Mesendoderm (in vitro differentiated cells): ENCODE results near the gene POLR2L.

Source experiments
- DNase-seq: peaks from one replicate; pipeline ENCODE4 v3.0.0; 2013
- H2AK5ac ChIP-seq: 2 replicates; pipeline ENCODE4 v1.6.1; 2013; ENCODE audit warnings: low read length, inconsistent platforms
- H2BK120ac ChIP-seq: 2 replicates; pipeline ENCODE4 v1.6.1; 2013; ENCODE audit warnings: low read depth, mild to moderate bottlenecking, low read length, moderate library complexity, mixed read lengths
- H2BK15ac ChIP-seq: replicated peaks from 2 replicates; pipeline ENCODE4 v1.6.1; 2013; ENCODE audit warnings: low read depth, mild to moderate bottlenecking, moderate library complexity
- H2BK5ac ChIP-seq: 2 replicates; pipeline ENCODE4 v1.6.1; 2013; ENCODE audit warnings: low read length, inconsistent platforms
- H3K18ac ChIP-seq: 2 replicates; pipeline ENCODE4 v1.6.1; 2013; ENCODE audit warnings: mild to moderate bottlenecking, low read length, mixed read lengths
- H3K23ac ChIP-seq: one replicate; pipeline ENCODE4 v1.6.1; 2013; ENCODE audit warnings: low read length
- H3K27ac ChIP-seq: 2 replicates; pipeline ENCODE4 v1.5.1; 2013; ENCODE audit warnings: low read depth, mild to moderate bottlenecking, inconsistent platforms, low read length, moderate library complexity
- H3K27me3 ChIP-seq: 2 replicates; pipeline ENCODE4 v1.6.1; 2013; ENCODE audit warnings: low read length, control low read depth, mild to moderate bottlenecking, inconsistent platforms; ENCODE audit not compliant: insufficient read depth, poor library complexity
- H3K36me3 ChIP-seq: 2 replicates; pipeline ENCODE4 v1.6.1; 2013; ENCODE audit warnings: low read length, inconsistent platforms; ENCODE audit not compliant: control insufficient read depth, insufficient read depth
- H3K4ac ChIP-seq: one replicate; pipeline ENCODE4 v1.6.1; 2013; ENCODE audit warnings: low read depth, mild to moderate bottlenecking, low read length, moderate library complexity
- H3K4me1 ChIP-seq: 2 replicates; pipeline ENCODE4 v1.6.1; 2013; ENCODE audit warnings: low read depth, low read length, inconsistent platforms; ENCODE audit not compliant: control insufficient read depth
- H3K4me2 ChIP-seq: 2 replicates; pipeline ENCODE4 v1.6.1; 2013; ENCODE audit warnings: low read length
- H3K4me3 ChIP-seq: 2 replicates; pipeline ENCODE4 v1.5.1; 2013; ENCODE audit warnings: mild to moderate bottlenecking, low read length
- H3K56ac ChIP-seq: one replicate; pipeline ENCODE4 v1.6.1; 2013; ENCODE audit warnings: low read length
- H3K79me1 ChIP-seq: 2 replicates; pipeline ENCODE4 v1.6.1; 2013; ENCODE audit warnings: low read length, inconsistent platforms
- H3K79me2 ChIP-seq: 2 replicates; pipeline ENCODE4 v1.6.1; 2013; ENCODE audit warnings: mild to moderate bottlenecking, low read length; ENCODE audit not compliant: control insufficient read depth, insufficient read depth
- H3K9ac ChIP-seq: 2 replicates; pipeline ENCODE4 v1.6.1; 2013; ENCODE audit warnings: low read length, inconsistent platforms
- H4K5ac ChIP-seq: one replicate; pipeline ENCODE4 v1.6.1; 2013; ENCODE audit warnings: low read length
- H4K8ac ChIP-seq: one replicate; pipeline ENCODE4 v1.6.1; 2013; ENCODE audit warnings: low read depth, mild to moderate bottlenecking, control low read depth, low read length, moderate library complexity
- WGBS: extraction: QIAGEN DNeasy Blood & Tissue Kit; methylation state at CpG from one replicate; pipeline ENCODE4 v1.1.7; 2013; ENCODE audit warnings: low lambda C conversion rate, missing lambda C conversion rate; ENCODE audit not compliant: insufficient coverage; ENCODE audit errors: extremely low coverage; 5-methylcytosine and 5-hydroxymethylcytosine counted together

POLR2L gene

DNA sequence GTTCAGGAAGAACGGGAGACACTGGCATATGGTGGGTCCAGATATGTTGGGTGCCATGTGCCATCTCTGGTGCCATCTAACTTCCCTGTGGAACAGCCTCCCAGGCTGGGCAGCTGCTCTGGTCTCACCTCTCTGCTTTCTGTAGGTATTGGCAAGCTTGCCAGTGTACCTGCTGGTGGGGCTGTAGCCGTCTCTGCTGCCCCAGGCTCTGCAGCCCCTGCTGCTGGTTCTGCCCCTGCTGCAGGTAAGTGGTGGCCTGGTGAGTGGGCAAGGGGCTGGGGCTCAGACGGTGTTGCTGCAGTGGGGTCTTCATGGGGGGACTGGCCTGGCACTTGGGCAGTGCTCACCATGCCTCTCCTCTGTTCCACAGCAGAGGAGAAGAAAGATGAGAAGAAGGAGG lies 29.9 kb downstream of the POLR2L start:
- peaks cover 19% of the 10 kb centered on the region for H3K79me1 ChIP-seq
- H4K5ac ChIP-seq = no peak overlapping the region
- H3K4me2 ChIP-seq = no peak overlapping the region
- H2BK5ac ChIP-seq = no peak overlapping the region
- H3K4me1 ChIP-seq = peaks cover 3% of the 10 kb centered on the region
- H3K4ac ChIP-seq = no peak overlapping the region
- no CpG with 5 or more reads among the region's 3 CpGs for WGBS
- no peak overlapping the region for H2BK15ac ChIP-seq
- no peak for DNase-seq
- H3K27me3 ChIP-seq = no peaks in the 10 kb centered on the region
- H3K56ac ChIP-seq = peak overlapping the region; percentile 42
- H3K4me3 ChIP-seq = no peak overlapping the region
- H3K27ac ChIP-seq = no peak overlapping the region
- peak overlapping the region; percentile 99 for H3K9ac ChIP-seq
- no peak overlapping the region for H4K8ac ChIP-seq
- no peak overlapping the region for H2AK5ac ChIP-seq
- peaks cover 33% of the 10 kb centered on the region for H3K79me2 ChIP-seq
- H2BK120ac ChIP-seq = no peak overlapping the region
- no peak overlapping the region for H3K18ac ChIP-seq
- H3K23ac ChIP-seq = no peak overlapping the region
- peaks cover 19% of the 10 kb centered on the region for H3K36me3 ChIP-seq

- H3K27ac ChIP-seq = no peak overlapping the region
- no peak overlapping the region for H2BK15ac ChIP-seq
- H3K9ac ChIP-seq = peak overlapping the region; percentile 99
- no peaks in the 10 kb centered on the region for H3K27me3 ChIP-seq
- no peak overlapping the region for H2AK5ac ChIP-seq
- H4K8ac ChIP-seq = no peak overlapping the region
- no CpG with 5 or more reads among the region's 14 CpGs for WGBS
- peaks cover 33% of the 10 kb centered on the region for H3K79me2 ChIP-seq
- peaks cover 19% of the 10 kb centered on the region for H3K79me1 ChIP-seq
- peak overlapping the region; percentile 98 for H3K4me3 ChIP-seq
- peaks cover 19% of the 10 kb centered on the region for H3K36me3 ChIP-seq
- H3K56ac ChIP-seq = peak overlapping the region; percentile 100
- H2BK5ac ChIP-seq = no peak overlapping the region
- H2BK120ac ChIP-seq = no peak overlapping the region
- no peak overlapping the region for H3K18ac ChIP-seq
- H4K5ac ChIP-seq = no peak overlapping the region
- H3K4me2 ChIP-seq = peak overlapping the region; percentile 78
- peak; percentile 47 for DNase-seq
- no peak overlapping the region for H3K4ac ChIP-seq
- H3K4me1 ChIP-seq = peaks cover 3% of the 10 kb centered on the region
- no peak overlapping the region for H3K23ac ChIP-seq
Observed at GRCh38 chr11:811446-812245, 30.7 kb downstream of the POLR2L start.

DNA sequence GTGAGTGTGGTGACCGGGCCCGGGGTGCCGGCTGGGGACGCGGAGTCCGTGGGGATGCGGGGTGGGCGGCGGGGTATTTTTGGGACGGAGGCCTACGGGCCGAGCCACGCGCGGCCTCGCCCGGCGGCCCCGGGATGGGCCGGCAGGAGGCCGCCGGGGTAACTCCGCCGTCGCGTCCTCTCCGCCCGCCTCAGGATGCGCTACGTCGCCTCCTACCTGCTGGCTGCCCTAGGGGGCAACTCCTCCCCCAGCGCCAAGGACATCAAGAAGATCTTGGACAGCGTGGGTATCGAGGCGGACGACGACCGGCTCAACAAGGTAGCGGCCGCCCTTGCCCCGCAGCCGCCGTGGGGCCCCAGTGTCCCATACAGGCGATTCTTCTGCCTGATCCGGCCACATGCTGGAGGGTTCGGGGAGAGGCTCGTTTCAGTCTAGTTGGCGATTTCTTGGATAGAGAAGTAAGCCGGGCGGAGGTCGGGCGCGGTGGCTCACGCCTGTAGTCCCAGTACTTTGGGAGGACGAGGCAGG lies 32.2 kb downstream of the POLR2L start:
- Histone ChIP-seq H3K23ac (no peak overlapping the region), H3K4ac (peak overlapping the region; percentile 66), H3K4me2 (peak overlapping the region; percentile 78), H4K8ac (no peak overlapping the region), H3K4me1 (peaks cover 3% of the 10 kb centered on the region), H3K27ac (peak overlapping the region; percentile 29), H3K9ac (peak overlapping the region; percentile 99), H2BK120ac (no peak overlapping the region), H3K79me2 (peaks cover 33% of the 10 kb centered on the region), H3K36me3 (peaks cover 19% of the 10 kb centered on the region), H3K18ac (peak overlapping the region; percentile 8), H2BK15ac (no peak overlapping the region), H3K27me3 (no peaks in the 10 kb centered on the region), H3K79me1 (peaks cover 19% of the 10 kb centered on the region), H2AK5ac (peak overlapping the region; percentile 51), H4K5ac (no peak overlapping the region), H2BK5ac (no peak overlapping the region), H3K56ac (peak overlapping the region; percentile 100), H3K4me3 (peak overlapping the region; percentile 98)
- no peak for DNase-seq
- no CpG with 5 or more reads among the region's 55 CpGs for WGBS

DNA sequence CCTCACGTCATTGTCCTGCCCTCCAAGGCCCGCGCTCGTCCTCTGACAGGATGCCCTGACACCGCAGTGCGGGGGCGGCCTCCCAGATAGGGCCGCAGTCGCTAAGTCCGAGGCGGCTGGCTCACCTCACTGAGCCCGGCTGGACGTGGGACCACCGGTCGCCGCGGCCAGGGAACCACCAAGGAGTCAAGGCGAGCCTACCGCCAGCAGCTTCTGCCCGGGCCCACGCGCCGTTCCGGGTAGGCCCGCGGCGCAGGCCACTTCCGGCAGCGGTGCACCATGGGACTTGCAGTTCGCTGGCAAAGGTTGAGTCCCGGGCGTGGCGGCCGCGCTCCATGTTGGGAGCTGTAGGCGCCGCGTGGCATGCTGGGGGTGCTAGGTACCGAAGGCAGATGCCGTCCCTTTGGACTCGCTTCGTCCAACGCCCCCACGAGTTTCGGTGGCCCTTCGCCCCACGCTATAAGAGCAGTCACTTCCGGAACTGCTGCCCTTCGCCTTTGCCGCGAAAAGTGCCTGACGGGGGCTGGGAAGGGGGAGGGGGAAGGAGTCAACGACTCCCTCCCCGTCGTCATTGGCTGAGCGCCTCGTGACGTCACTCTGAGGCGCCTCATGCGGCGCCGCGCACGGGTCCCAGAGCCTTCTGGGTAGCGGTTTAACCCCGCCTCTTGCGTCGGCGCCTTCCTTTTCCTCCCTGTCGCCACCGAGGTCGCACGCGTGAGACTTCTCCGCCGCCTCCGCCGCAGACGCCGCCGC lies 32.9 kb downstream of the POLR2L start, which contains the start of gene RPLP2:
Gene RPLP2, plus strand, starts transcription at position 681 of the 753 bp plus-strand sequence. CDS start 268 bp downstream, outside the sequence.
- H2BK15ac ChIP-seq = no peak within 1 kb of the TSS
- H3K4me1 ChIP-seq = peaks cover 5% of the 10 kb centered on the region
- peaks cover 19% of the 10 kb centered on the region for H3K36me3 ChIP-seq
- no peak within 1 kb of the TSS for H4K8ac ChIP-seq
- peak within 1 kb of the TSS; percentile 78 for H3K4me2 ChIP-seq
- H4K5ac ChIP-seq = peak within 1 kb of the TSS; percentile 59
- peak within 1 kb of the TSS; percentile 98 for H3K4me3 ChIP-seq
- peak within 1 kb of the TSS; percentile 90 for H3K23ac ChIP-seq
- H2AK5ac ChIP-seq = peak within 1 kb of the TSS; percentile 90
- peak; percentile 98 for DNase-seq
- WGBS = no CpG with 5 or more reads among the region's 81 CpGs
- H3K9ac ChIP-seq = peak within 1 kb of the TSS; percentile 99
- peaks cover 19% of the 10 kb centered on the region for H3K79me1 ChIP-seq
- H3K27ac ChIP-seq = peak within 1 kb of the TSS; percentile 89
- H3K27me3 ChIP-seq = no peaks in the 10 kb centered on the region
- peak within 1 kb of the TSS; percentile 73 for H3K4ac ChIP-seq
- no peak within 1 kb of the TSS for H2BK120ac ChIP-seq
- peak within 1 kb of the TSS; percentile 100 for H2BK5ac ChIP-seq
- H3K79me2 ChIP-seq = peaks cover 33% of the 10 kb centered on the region
- peak within 1 kb of the TSS; percentile 100 for H3K56ac ChIP-seq
- H3K18ac ChIP-seq = peak within 1 kb of the TSS; percentile 43

DNA sequence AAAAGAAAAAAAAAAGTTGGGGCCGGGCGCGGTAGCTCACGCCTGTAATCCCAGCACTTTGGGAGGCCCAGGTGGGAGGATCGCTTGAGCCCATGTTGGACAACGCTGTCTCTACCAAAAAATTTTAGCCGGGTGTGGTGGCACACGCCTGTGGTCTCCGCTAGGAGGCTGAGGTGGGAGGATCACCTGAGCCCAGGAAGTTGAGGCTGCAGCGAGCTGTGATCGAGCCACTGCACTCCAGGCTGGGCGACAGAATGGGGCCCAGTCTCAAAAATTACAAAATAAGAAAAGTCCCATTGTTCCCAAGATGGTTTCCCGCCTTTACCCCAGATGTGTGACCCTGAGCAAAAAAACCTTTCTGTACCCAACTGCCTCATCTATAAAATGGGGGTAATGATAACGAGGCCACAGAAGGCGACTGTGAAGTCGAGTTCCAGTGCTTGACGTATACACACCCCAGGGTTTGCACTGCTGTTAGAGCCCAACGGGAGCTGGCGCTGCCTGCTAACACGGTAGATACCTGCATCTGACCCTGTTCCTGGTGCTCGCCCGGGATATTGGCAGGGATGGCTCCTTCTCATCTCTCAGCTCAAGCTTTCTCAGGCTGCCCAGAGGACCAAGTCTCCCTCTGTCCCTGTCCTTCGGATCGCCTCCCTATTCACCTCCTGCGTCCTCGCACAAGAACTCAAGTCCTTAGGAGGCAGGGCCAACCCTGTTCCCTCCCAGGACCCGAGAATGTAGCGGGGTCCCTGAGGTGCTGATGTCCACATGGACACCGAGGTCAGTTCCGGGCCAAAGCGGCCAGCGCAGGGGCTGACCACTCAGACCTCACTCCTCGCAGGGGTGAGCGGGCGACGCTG lies 33.7 kb downstream of the POLR2L start:
- H3K4me2 ChIP-seq = peak overlapping the region; percentile 39
- peak overlapping the region; percentile 45 for H3K27ac ChIP-seq
- peak overlapping the region; percentile 99 for H3K9ac ChIP-seq
- peaks cover 33% of the 10 kb centered on the region for H3K79me2 ChIP-seq
- H3K56ac ChIP-seq = peak overlapping the region; percentile 100
- no peak for DNase-seq
- peaks cover 6% of the 10 kb centered on the region for H3K4me1 ChIP-seq
- no peak overlapping the region for H2BK120ac ChIP-seq
- H2BK5ac ChIP-seq = peak overlapping the region; percentile 10
- WGBS = no CpG with 5 or more reads among the region's 36 CpGs
- H2AK5ac ChIP-seq = peak overlapping the region; percentile 90
- no peaks in the 10 kb centered on the region for H3K27me3 ChIP-seq
- no peak overlapping the region for H2BK15ac ChIP-seq
- peak overlapping the region; percentile 73 for H3K4ac ChIP-seq
- H3K18ac ChIP-seq = no peak overlapping the region
- peak overlapping the region; percentile 93 for H3K4me3 ChIP-seq
- peaks cover 19% of the 10 kb centered on the region for H3K36me3 ChIP-seq
- peak overlapping the region; percentile 59 for H4K5ac ChIP-seq
- no peak overlapping the region for H4K8ac ChIP-seq
- H3K79me1 ChIP-seq = peaks cover 19% of the 10 kb centered on the region
- no peak overlapping the region for H3K23ac ChIP-seq
